Measurements from ENCODE around the gene CPNE1.
A peak's percentile ranks its signal among the peaks of the same experiment; 100 is the strongest.
"Not testable (repeated sequence)": the region's sequence is repeated elsewhere in the genome, so short reads cannot be mapped to it uniquely, and the experiment has no call there.

The CPNE1 gene

DNA sequence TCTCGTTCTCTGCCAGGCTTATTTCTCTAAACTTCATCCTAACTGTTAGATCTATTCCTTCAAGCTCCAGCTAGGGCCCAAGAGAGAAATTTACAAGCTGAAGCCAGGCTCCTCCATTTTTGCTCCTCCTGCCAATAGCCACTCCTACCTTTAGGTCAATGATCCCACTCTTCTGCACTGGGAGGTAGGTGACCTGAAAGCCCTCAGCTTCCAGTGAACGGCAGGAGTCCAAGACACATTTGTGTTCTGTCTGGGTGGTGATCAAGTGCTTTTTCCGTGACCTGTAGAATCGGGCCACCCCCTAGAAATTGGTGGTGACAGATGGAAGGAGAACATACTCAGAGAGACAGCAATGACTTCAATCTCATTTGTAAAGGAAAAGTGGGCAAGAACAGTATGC lies 25.6 kb upstream of the CPNE1 start:
- no peak for DNase-seq (ENCODE audit: low read depth in 2 of 2)
- no peak overlapping the region for H3K4me3 ChIP-seq (replicated peaks in 1 of 2; ENCODE audit: low read depth in 2 of 2, low read length in 2 of 2)
- TF ChIP-seq, protein P1, sequence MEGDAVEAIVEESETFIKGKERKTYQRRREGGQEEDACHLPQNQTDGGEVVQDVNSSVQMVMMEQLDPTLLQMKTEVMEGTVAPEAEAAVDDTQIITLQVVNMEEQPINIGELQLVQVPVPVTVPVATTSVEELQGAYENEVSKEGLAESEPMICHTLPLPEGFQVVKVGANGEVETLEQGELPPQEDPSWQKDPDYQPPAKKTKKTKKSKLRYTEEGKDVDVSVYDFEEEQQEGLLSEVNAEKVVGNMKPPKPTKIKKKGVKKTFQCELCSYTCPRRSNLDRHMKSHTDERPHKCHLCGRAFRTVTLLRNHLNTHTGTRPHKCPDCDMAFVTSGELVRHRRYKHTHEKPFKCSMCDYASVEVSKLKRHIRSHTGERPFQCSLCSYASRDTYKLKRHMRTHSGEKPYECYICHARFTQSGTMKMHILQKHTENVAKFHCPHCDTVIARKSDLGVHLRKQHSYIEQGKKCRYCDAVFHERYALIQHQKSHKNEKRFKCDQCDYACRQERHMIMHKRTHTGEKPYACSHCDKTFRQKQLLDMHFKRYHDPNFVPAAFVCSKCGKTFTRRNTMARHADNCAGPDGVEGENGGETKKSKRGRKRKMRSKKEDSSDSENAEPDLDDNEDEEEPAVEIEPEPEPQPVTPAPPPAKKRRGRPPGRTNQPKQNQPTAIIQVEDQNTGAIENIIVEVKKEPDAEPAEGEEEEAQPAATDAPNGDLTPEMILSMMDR (IDR thresholded peaks at IDR 0.05; ENCODE audit: low read depth, low read length): no peak

DNA sequence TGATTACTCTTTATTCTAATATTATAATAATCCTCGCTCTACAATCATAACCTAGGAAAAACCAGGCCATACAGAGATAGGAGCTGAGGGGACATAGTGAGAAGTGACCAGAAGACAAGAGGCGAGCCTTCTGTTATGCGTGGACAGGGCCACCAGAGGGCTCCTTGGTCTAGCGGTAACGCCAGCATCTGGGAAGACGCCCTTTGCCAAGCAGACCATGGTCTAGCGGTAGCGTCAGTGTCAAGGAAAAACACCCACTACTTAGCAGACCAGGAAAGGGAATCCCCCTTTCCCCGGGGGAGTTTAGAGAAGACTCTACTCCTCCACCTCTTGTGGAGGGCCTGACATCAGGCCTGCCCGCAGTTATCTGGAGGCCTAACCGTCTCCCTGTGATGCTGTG lies 22.2 kb upstream of the CPNE1 start:
- DNase-seq (ENCODE audit: low read depth in 2 of 2): peak in 1 of 2 donors; percentile 20
- TF ChIP-seq, protein P1 (IDR thresholded peaks at IDR 0.05; ENCODE audit: low read depth, low read length): peak; percentile 31
- not testable (repeated sequence) for H3K4me3 ChIP-seq (replicated peaks in 1 of 2; ENCODE audit: low read depth in 2 of 2, low read length in 2 of 2)

DNA sequence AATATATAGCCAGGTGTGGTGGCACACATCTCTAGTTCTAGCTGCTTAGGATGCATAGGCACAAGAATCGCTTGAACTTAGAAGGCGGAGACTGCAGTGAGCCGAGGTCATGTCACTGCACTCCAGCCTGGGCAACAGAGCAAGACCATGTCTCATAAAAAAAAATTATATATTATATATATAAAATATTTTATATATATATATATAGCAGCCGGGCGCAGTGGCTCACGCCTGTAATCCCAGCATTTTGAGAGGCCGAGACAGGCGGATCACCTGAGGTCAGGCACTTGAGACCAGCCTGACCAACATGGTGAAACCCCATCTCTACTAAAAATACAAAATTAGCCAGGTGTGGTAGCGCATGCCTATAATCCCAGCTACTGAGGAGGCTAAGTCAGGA lies 20.7 kb upstream of the CPNE1 start:
- DNase-seq (ENCODE audit: low read depth in 2 of 2); H3K4me3 ChIP-seq (replicated peaks in 1 of 2; ENCODE audit: low read depth in 2 of 2, low read length in 2 of 2): not testable (repeated sequence)

DNA sequence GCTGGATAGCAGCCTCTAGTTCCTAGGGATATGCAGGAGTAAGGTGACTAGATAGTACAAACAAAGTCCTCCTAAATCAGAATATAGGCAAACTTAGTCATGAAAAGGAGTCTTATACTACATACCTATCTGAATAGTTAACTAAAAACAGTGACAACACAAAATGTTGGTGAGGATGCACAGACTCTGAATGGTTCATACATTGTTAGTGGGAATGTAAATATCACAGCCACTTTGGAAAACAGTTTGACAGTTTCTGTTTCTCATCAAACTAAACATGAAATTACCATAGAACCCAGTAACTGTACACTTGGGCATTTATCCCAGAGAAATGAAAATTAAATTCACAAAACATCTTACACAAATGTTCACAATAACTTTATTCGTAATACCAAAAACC lies 17.3 kb upstream of the CPNE1 start:
- no peak for DNase-seq (ENCODE audit: low read depth in 2 of 2)
- no peak overlapping the region for H3K4me3 ChIP-seq (replicated peaks in 1 of 2; ENCODE audit: low read depth in 2 of 2, low read length in 2 of 2)
- TF ChIP-seq, protein P1 (IDR thresholded peaks at IDR 0.05; ENCODE audit: low read depth, low read length): no peak

DNA sequence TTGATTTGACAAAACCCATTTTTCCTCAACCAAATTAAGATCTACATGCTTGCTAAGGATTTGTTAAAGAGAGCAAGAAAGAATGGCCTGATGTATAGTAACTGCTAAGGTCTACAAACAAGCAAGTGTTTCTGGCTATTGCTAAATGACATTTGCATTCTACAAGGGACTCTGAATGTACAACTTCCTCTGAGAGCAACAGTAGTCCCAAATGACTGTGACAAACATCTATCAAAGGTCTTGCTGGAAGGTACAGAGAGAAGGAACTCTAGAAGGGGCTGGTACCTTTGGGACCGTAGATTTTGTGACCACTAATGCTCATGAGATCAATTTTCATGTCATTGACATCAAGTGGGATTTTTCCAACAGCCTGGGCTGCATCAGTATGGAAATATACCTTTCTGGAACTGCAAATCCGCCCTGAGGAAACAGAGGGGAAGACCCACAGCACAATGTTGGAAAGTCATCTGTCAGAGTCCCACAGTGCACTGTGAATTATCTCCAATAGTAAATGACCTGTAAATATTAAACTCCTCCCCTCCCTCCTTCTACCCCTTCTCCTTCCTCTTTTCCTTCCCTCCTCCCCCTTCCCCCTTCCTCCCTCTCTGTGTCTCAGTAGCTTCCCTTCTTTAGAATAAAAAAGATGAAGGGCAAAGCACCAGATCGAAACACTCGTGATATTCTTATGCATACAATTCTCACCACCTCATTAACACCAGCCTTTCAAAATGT lies 15.9 kb upstream of the CPNE1 start:
- no peak overlapping the region for H3K4me3 ChIP-seq (replicated peaks in 1 of 2; ENCODE audit: low read depth in 2 of 2, low read length in 2 of 2)
- TF ChIP-seq, protein P1 (IDR thresholded peaks at IDR 0.05; ENCODE audit: low read depth, low read length): no peak
- DNase-seq (ENCODE audit: low read depth in 2 of 2): no peak

DNA sequence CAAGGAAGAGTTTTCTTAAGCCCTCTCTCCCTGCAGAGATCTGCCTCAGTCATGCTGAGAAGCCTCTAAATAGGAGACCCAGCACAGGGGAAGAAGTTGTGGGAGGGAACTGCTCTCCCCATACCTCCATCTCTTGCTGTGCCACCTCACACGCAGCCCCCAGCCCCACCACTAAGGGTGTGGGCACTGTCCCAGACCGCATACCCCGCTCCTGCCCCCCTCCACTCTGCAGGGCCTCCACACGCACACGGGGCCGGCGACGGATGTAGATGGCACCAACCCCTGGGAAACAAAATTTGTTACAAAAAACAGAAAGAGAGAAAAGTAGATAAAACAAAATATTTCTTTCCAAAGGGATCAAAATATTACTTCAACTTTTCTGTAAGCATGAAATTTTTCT lies 10.2 kb upstream of the CPNE1 start:
- no peak for DNase-seq (ENCODE audit: low read depth in 2 of 2)
- no peak overlapping the region for H3K4me3 ChIP-seq (replicated peaks in 1 of 2; ENCODE audit: low read depth in 2 of 2, low read length in 2 of 2)
- TF ChIP-seq, protein P1 (IDR thresholded peaks at IDR 0.05; ENCODE audit: low read depth, low read length): no peak

DNA sequence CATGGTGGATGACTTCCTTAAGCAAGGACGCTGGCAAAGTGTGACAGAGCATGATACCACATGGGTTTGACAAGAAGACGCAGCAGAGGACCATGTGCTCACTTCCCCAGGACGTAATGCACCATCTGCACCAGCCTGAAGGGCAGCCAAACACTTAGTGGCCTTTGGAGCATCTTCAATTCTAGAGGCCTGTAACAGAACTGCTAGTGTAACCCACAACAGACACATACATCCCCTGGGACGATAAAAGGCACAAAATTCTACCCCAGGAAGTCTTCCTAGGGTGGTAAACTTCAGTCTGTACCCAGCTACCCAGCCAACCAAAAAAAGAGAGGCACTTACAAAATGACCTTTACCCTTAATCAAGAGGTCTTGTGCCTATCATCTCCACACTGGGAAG lies 9.2 kb upstream of the CPNE1 start:
- TF ChIP-seq, protein P1 (IDR thresholded peaks at IDR 0.05; ENCODE audit: low read depth, low read length): no peak
- DNase-seq (ENCODE audit: low read depth in 2 of 2): no peak
- H3K4me3 ChIP-seq (replicated peaks in 1 of 2; ENCODE audit: low read depth in 2 of 2, low read length in 2 of 2): no peak overlapping the region
